HepG2 (cell line): ENCODE results near the gene RBSN. TPM values are rescaled to one million over a fixed set of nuclear protein-coding genes. Genes with fewer than 3 reads are reported as not detected.
A peak's percentile ranks its signal among the peaks of the same experiment; 100 is the strongest.

Experiments used
- ATAC-seq: fragments of 200-7000 bp; cut with Tn5 transposase; 3 replicates; pipeline ENCODE4 v1.9.1; 2020; ENCODE audit warnings: mild to moderate bottlenecking, moderate library complexity
- BruUV-seq: library from RNA; stranded (reverse); fragments of 400-500 nt; replicated peaks from 2 replicates; lab custom pipeline; 2021; lab: Mats Ljungman, UMichigan
- CTCF ChIA-PET: fragments of 300-600 bp; formaldehyde crosslinking; extraction: SDS; loops from one replicate; lab custom pipeline; 2021; ENCODE audit warnings: low total read pairs, inconsistent platforms, low intra/inter-chr PET ratio; lab: Yijun Ruan, JAX
- POLR2A ChIA-PET: fragments of 350-600 bp; sonication (Branson Sonifier 250); formaldehyde crosslinking; loops from one replicate; lab custom pipeline; 2020; ENCODE audit warnings: antibody characterized with exemption, inconsistent platforms; lab: Yijun Ruan, JAX
- DNase-seq: peaks from one replicate; pipeline ENCODE4 v3.0.0-alpha.2; 2015; ENCODE audit warnings: low spot score
- FAIRE-seq: peaks from 3 replicates; lab custom pipeline; 2011; peaks lifted over from hg19 to GRCh38; lab: Jason Lieb, UNC
- H2AFZ ChIP-seq: one replicate; pipeline ENCODE4 v1.6.1; 2011; ENCODE audit warnings: low read length, inconsistent platforms
- H3K27ac ChIP-seq: fragments of 300-600 bp; 3 replicates; pipeline ENCODE4 v1.8.0; 2011; ENCODE audit warnings: mixed run types, mild to moderate bottlenecking, mixed read lengths, low read length, inconsistent platforms; ENCODE audit not compliant: insufficient read depth; ENCODE audit errors: extremely low read length
- H3K27me3 ChIP-seq, 2 experiments: fragments of 200-600 bp in 1 of 2; 2 replicates in 1 of 2; 3 replicates in 1 of 2; pipeline versions ENCODE4 v1.6.0 to v1.8.0; 2011; ENCODE audit warnings: low read length in 2 of 2, mild to moderate bottlenecking in 2 of 2, moderate library complexity in 2 of 2, inconsistent platforms in 1 of 2; ENCODE audit not compliant: insufficient read depth in 2 of 2, control insufficient read depth in 1 of 2
- H3K36me3 ChIP-seq, 2 experiments: fragments of 200-600 bp in 1 of 2; replicated peaks in 1 of 2; 2 replicates in 1 of 2; 3 replicates in 1 of 2; pipeline versions ENCODE4 v1.5.1 to v1.8.0; 2011; ENCODE audit warnings: low read length in 2 of 2, inconsistent platforms in 1 of 2; ENCODE audit not compliant: insufficient read depth in 2 of 2, control insufficient read depth in 1 of 2
- H3K4me1 ChIP-seq: 2 replicates; pipeline ENCODE4 v1.5.1; 2012; ENCODE audit warnings: low read length, inconsistent platforms; ENCODE audit not compliant: insufficient read depth
- H3K4me2 ChIP-seq: 2 replicates; pipeline ENCODE4 v1.6.0; 2011; ENCODE audit warnings: low read depth, low read length, inconsistent platforms
- H3K4me3 ChIP-seq, 3 experiments: fragments of 200-600 bp in 1 of 3; sonication (generic), shearing (Covaris generic) in 1 of 3; replicated peaks in 1 of 3; 2 replicates each; pipeline ENCODE4 v1.5.1; 2011 to 2016; ENCODE audit warnings: low read length in 3 of 3, inconsistent platforms in 2 of 3, low read depth in 2 of 3, mild to moderate bottlenecking in 2 of 3, control low read depth in 1 of 3, mixed read lengths in 1 of 3; ENCODE audit not compliant: insufficient read depth in 1 of 3
- H3K79me2 ChIP-seq: one replicate; pipeline ENCODE4 v1.6.1; 2011; ENCODE audit warnings: low read length, inconsistent platforms; ENCODE audit not compliant: insufficient read depth
- H3K9ac ChIP-seq: 2 replicates; pipeline ENCODE4 v1.6.0; 2011; ENCODE audit warnings: mild to moderate bottlenecking, low read depth, low read length, inconsistent platforms; ENCODE audit not compliant: insufficient read depth
- H3K9me3 ChIP-seq: 2 replicates; pipeline ENCODE4 v1.5.1; 2012; ENCODE audit warnings: mild to moderate bottlenecking, low read length
- H4K20me1 ChIP-seq: 2 replicates; pipeline ENCODE4 v1.6.0; 2011; ENCODE audit warnings: inconsistent platforms, mild to moderate bottlenecking, low read length, moderate library complexity; ENCODE audit not compliant: insufficient read depth
- ETV6 ChIP-seq: sonication (generic); formaldehyde crosslinking; conservative IDR thresholded peaks from 2 replicates; pipeline ENCODE4 v1.4.0; 2020; ENCODE audit warnings: missing genetic modification reagents
- FOXP1 ChIP-seq, 2 experiments: fragments of 450-650 bp in 1 of 2; IDR thresholded peaks; 2 replicates each; pipeline ENCODE4 v1.6.1; 2017 to 2018; ENCODE audit warnings: antibody characterized with exemption in 1 of 2
- GFI1 ChIP-seq: sonication (generic); formaldehyde crosslinking; IDR thresholded peaks from 2 replicates; pipeline ENCODE4 v1.5.0; 2020; ENCODE audit warnings: missing genetic modification reagents, mild to moderate bottlenecking, borderline replicate concordance
- HNRNPL ChIP-seq: fragments of 200-400 bp; formaldehyde crosslinking; IDR thresholded peaks from 2 replicates; pipeline ENCODE4 v1.6.1; 2017; ENCODE audit warnings: mild to moderate bottlenecking, low read depth, low read length
- NR2F2 ChIP-seq: IDR thresholded peaks from 2 replicates; pipeline ENCODE4 v1.6.1; 2012; ENCODE audit warnings: low read depth, inconsistent platforms, borderline replicate concordance
- RARG ChIP-seq: sonication (generic); formaldehyde crosslinking; IDR thresholded peaks from 2 replicates; pipeline ENCODE4 v1.4.0; 2020; ENCODE audit warnings: low read depth, mild to moderate bottlenecking, missing genetic modification reagents
- ZNF136 ChIP-seq: sonication (generic); formaldehyde crosslinking; IDR thresholded peaks from 2 replicates; pipeline ENCODE4 v1.8.1; 2022; ENCODE audit warnings: low read depth, mild to moderate bottlenecking, moderate library complexity, missing genetic modification reagents
- ZNF441 ChIP-seq: sonication (generic); formaldehyde crosslinking; IDR thresholded peaks from 2 replicates; pipeline ENCODE4 v1.7.0; 2021; ENCODE audit warnings: missing genetic modification reagents, borderline replicate concordance
- ZNF501 ChIP-seq: sonication (generic); formaldehyde crosslinking; IDR thresholded peaks from 2 replicates; pipeline ENCODE4 v1.5.1; 2020; ENCODE audit warnings: mild to moderate bottlenecking, moderate library complexity, missing genetic modification reagents
- ZNF776 ChIP-seq: sonication (generic); formaldehyde crosslinking; IDR thresholded peaks from 2 replicates; pipeline ENCODE4 v1.4.0; 2020; ENCODE audit warnings: mild to moderate bottlenecking, missing genetic modification reagents
- WGBS: methylation state at CpG from one replicate; pipeline ENCODE4 v1.1.6; 2017; ENCODE audit warnings: low lambda C conversion rate; 5-methylcytosine and 5-hydroxymethylcytosine counted together
- in situ Hi-C: cut with HindIII; loops from 2 replicates; pipeline ENCODE4 v1.10.0; 2017; ENCODE audit warnings: low pct_unique_long_range_greater_than_20kb; ENCODE audit not compliant: extremely low pct_ligation_motif_present
- intact Hi-C: fragments of 100-400 bp; cut with micrococcal nuclease; formaldehyde crosslinking; loops from one replicate; pipeline ENCODE4 v1.10.0; 2022; ENCODE audit not compliant: unreplicated experiment
- polyA plus RNA-seq, 8 experiments: library from polyadenylated mRNA; depleted of rRNA in 3 of 8; stranded (reverse) in 7 of 8; unstranded in 1 of 8; fragments of >200 nt; fragmentation: Illumina TruSeq in 4 of 8; extraction: Trizol in 4 of 8; gene quantifications; 2 replicates each; pipeline versions ENCODE4 v1.2.1 to v1.2.3, GENCODE V29; 2011 to 2016; ENCODE audit warnings: low read depth in 4 of 8, missing spikeins in 1 of 8, mixed read lengths in 1 of 8; ENCODE audit not compliant: insufficient read depth in 1 of 8
- total RNA-seq, 5 experiments: library from RNA; depleted of rRNA; stranded (reverse); fragments of >200 nt; fragmentation: Illumina TruSeq; extraction: Trizol; gene quantifications; 2 replicates each; pipeline ENCODE4 v1.2.3, GENCODE V29; 2016; ENCODE audit warnings: low read depth in 1 of 5
- TF ChIP-seq, protein P1 (sequence below): sonication (generic); formaldehyde crosslinking; IDR thresholded peaks from 2 replicates; pipeline ENCODE4 v1.5.1; 2020; ENCODE audit warnings: mild to moderate bottlenecking, missing genetic modification reagents, moderate library complexity
- TF ChIP-seq, protein P2 (sequence below): sonication (generic); formaldehyde crosslinking; IDR thresholded peaks from 2 replicates; pipeline ENCODE4 v1.5.0; 2020; ENCODE audit warnings: mild to moderate bottlenecking, missing genetic modification reagents, borderline replicate concordance
- TF ChIP-seq, protein P3 (sequence below): sonication (generic); formaldehyde crosslinking; IDR thresholded peaks from 2 replicates; pipeline ENCODE4 v1.4.0; 2020; ENCODE audit warnings: missing genetic modification reagents, low read depth, mild to moderate bottlenecking, borderline replicate concordance

RBSN gene
- total and polyA plus RNA-seq, 2 of the 13 experiments (the other 11 are each of a cell fraction or from before 2014, with no cell fraction given): 7.9 to 11.8 TPM

DNA sequence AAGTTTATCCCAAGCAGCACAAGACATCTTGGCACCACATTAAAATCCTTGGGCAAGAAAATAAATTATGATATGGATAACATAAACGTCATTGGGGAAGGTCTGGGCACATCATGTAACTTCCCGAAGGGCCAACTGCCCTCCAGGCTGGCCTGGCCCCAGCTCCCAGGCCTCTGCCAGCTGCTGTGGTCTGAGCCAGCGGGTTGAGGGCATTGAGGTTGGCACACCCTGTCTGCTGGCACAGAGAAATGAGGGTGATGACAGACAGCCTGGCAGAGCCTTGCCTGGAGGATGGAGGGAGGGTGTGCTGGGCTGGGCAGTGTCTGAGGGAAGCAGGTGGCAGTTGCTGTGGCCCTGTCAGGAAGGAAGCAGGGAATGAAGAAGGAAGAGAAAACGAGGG lies 3.3 kb upstream of the RBSN start:
- H3K9ac ChIP-seq: no peak overlapping the region
- 43% methylated on average over 4 of the region's 4 CpGs for WGBS
- H4K20me1 ChIP-seq: no peaks in the 10 kb centered on the region
- H3K4me3 ChIP-seq: peak overlapping the region in 1 of 3 experiments; percentile 18; a peak in 1 of 6 replicates
- intact Hi-C loops (no loop called here), in situ Hi-C loops (loop anchor here (10.0 kb wide), 1 partner anchor 303 kb away; no protein-coding TSS in a partner anchor)
- no peaks in the 10 kb centered on the region for H3K9me3 ChIP-seq
- no peak for TF ChIP-seq ZNF136 (CRISPR knock-in tag)
- TF ChIP-seq GFI1 (CRISPR knock-in tag): no peak
- no peak for TF ChIP-seq RARG (CRISPR knock-in tag)
- no peak for TF ChIP-seq ZNF441 (CRISPR knock-in tag)
- TF ChIP-seq ETV6 (CRISPR knock-in tag): no peak
- TF ChIP-seq ZNF501 (CRISPR knock-in tag): no peak
- TF ChIP-seq, protein P1, sequence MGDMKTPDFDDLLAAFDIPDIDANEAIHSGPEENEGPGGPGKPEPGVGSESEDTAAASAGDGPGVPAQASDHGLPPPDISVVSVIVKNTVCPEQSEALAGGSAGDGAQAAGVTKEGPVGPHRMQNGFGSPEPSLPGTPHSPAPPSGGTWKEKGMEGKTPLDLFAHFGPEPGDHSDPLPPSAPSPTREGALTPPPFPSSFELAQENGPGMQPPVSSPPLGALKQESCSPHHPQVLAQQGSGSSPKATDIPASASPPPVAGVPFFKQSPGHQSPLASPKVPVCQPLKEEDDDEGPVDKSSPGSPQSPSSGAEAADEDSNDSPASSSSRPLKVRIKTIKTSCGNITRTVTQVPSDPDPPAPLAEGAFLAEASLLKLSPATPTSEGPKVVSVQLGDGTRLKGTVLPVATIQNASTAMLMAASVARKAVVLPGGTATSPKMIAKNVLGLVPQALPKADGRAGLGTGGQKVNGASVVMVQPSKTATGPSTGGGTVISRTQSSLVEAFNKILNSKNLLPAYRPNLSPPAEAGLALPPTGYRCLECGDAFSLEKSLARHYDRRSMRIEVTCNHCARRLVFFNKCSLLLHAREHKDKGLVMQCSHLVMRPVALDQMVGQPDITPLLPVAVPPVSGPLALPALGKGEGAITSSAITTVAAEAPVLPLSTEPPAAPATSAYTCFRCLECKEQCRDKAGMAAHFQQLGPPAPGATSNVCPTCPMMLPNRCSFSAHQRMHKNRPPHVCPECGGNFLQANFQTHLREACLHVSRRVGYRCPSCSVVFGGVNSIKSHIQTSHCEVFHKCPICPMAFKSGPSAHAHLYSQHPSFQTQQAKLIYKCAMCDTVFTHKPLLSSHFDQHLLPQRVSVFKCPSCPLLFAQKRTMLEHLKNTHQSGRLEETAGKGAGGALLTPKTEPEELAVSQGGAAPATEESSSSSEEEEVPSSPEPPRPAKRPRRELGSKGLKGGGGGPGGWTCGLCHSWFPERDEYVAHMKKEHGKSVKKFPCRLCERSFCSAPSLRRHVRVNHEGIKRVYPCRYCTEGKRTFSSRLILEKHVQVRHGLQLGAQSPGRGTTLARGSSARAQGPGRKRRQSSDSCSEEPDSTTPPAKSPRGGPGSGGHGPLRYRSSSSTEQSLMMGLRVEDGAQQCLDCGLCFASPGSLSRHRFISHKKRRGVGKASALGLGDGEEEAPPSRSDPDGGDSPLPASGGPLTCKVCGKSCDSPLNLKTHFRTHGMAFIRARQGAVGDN (CRISPR knock-in tag): peak; percentile 14; the same call in 1 of the 2 replicates
- TF ChIP-seq, protein P2, sequence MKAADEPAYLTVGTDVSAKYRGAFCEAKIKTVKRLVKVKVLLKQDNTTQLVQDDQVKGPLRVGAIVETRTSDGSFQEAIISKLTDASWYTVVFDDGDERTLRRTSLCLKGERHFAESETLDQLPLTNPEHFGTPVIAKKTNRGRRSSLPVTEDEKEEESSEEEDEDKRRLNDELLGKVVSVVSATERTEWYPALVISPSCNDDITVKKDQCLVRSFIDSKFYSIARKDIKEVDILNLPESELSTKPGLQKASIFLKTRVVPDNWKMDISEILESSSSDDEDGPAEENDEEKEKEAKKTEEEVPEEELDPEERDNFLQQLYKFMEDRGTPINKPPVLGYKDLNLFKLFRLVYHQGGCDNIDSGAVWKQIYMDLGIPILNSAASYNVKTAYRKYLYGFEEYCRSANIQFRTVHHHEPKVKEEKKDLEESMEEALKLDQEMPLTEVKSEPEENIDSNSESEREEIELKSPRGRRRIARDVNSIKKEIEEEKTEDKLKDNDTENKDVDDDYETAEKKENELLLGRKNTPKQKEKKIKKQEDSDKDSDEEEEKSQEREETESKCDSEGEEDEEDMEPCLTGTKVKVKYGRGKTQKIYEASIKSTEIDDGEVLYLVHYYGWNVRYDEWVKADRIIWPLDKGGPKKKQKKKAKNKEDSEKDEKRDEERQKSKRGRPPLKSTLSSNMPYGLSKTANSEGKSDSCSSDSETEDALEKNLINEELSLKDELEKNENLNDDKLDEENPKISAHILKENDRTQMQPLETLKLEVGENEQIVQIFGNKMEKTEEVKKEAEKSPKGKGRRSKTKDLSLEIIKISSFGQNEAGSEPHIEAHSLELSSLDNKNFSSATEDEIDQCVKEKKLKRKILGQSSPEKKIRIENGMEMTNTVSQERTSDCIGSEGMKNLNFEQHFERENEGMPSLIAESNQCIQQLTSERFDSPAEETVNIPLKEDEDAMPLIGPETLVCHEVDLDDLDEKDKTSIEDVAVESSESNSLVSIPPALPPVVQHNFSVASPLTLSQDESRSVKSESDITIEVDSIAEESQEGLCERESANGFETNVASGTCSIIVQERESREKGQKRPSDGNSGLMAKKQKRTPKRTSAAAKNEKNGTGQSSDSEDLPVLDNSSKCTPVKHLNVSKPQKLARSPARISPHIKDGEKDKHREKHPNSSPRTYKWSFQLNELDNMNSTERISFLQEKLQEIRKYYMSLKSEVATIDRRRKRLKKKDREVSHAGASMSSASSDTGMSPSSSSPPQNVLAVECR (CRISPR knock-in tag): 0 out of 2 replicates have a peak, but pooled peaks have one; percentile 4
- TF ChIP-seq, protein P3, sequence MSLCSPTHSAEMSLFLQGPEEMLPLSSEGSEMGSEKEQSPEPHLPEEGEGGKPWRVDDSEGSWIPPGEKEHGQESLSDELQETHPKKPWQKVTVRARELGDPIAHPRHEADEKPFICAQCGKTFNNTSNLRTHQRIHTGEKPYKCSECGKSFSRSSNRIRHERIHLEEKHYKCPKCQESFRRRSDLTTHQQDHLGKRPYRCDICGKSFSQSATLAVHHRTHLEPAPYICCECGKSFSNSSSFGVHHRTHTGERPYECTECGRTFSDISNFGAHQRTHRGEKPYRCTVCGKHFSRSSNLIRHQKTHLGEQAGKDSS (CRISPR knock-in tag): no peak
- TF ChIP-seq FOXP1 (IDR thresholded peaks at IDR 0.05): no peak
- TF ChIP-seq FOXP1 (CRISPR knock-in tag; IDR thresholded peaks at IDR 0.05): no peak
- no peak for TF ChIP-seq NR2F2
- TF ChIP-seq ZNF776 (CRISPR knock-in tag): no peak
- TF ChIP-seq HNRNPL: 0 out of 2 replicates have a peak, but pooled peaks have one; percentile 23
- H3K4me1 ChIP-seq: peaks cover 52% of the 10 kb centered on the region
- no peak for DNase-seq
- peaks cover 0 to 1% of the 10 kb centered on the region in 2 experiments; a peak in 2 of 5 replicates for H3K27me3 ChIP-seq
- BruUV-seq: no TSS peak
- no peaks in the 10 kb centered on the region for H3K36me3 ChIP-seq
- CTCF ChIA-PET: no interaction called here
- peak overlapping the region; percentile 56; the same call in 1 of the 2 replicates for H3K4me2 ChIP-seq
- H2AFZ ChIP-seq: no peak overlapping the region
- no peak overlapping the region for H3K27ac ChIP-seq
- POLR2A ChIA-PET: no interaction called here
- H3K79me2 ChIP-seq: peaks cover 15% of the 10 kb centered on the region
- no peak for FAIRE-seq
- ATAC-seq: no peak
